Spleen (tissue), 7 donors: ENCODE measurements around the gene NT5DC2.

Experiments used
- CTCF ChIP-seq, 11 experiments: fragments of 200-600 bp in 7 of 11; fragments of 450-650 bp in 4 of 11; sonication (generic) in 4 of 11; IDR thresholded peaks in 8 of 11; conservative IDR thresholded peaks in 3 of 11; 1 replicate in 7 of 11; 2 replicates in 4 of 11; pipeline versions ENCODE4 v1.4.0 to v1.8.0; 2016 to 2021; ENCODE audit warnings: antibody characterized with exemption in 11 of 11, inconsistent platforms in 4 of 11, mild to moderate bottlenecking in 1 of 11
- POLR2A ChIP-seq, 3 donors: fragments of 450-650 bp; IDR thresholded peaks; one replicate each; pipeline ENCODE4 v1.5.1; 2017; ENCODE audit warnings: antibody characterized with exemption in 3 of 3, mild to moderate bottlenecking in 1 of 3
- POLR2AphosphoS5 ChIP-seq, 3 donors: sonication (generic); formaldehyde crosslinking; IDR thresholded peaks; one replicate each; pipeline ENCODE4 v1.5.1; 2017; ENCODE audit warnings: antibody characterized with exemption in 3 of 3
- donor health status: DM: no; HTN: no; CAD: no; lungs with moderate emphysema.
- donor health status: DM: no; HTN: no; CAD: no.
- donor health status: DM: no; HTN: no; CAD: no.

- TF ChIP-seq CTCF (IDR thresholded peaks at IDR 0.05 in 8 of 11, conservative IDR thresholded peaks at IDR 0.05 in 3 of 11) (no peak), POLR2A (IDR thresholded peaks at IDR 0.05) (no peak), POLR2AphosphoS5 (IDR thresholded peaks at IDR 0.05) (peak; percentile 75 to 82 (median 78))
Measured at GRCh38 chr3:52490939-52491526, 42.6 kb downstream of the NT5DC2 start.
